ENCODE measurements around the gene UBQLN2.

Gene UBQLN2

GRCh38 chrX:56615282-56615681 is 51.9 kb downstream of the UBQLN2 start:
- Histone ChIP-seq H3K9me3 (ENCODE audit: severe bottlenecking) (no peaks in the 10 kb centered on the region), H3K27ac (no peak overlapping the region), H3K27me3 (ENCODE audit: insufficient read depth, low read depth, severe bottlenecking) (peaks cover 23% of the 10 kb centered on the region), H3K36me3 (no peaks in the 10 kb centered on the region), H3K4me3 (ENCODE audit: low read depth, low read length) (no peak overlapping the region)
- no peak for TF ChIP-seq CTCF (IDR thresholded peaks at IDR 0.05; ENCODE audit: low read depth, low read length)
- no peak for DNase-seq

Measured in WERI-Rb-1 (cell line).